WTC11 (cell line): ENCODE data around the gene MARK2.

ENCODE experiments used
- ATF6 ChIP-seq: sonication (generic); formaldehyde crosslinking; IDR thresholded peaks from 2 replicates; pipeline ENCODE4 v1.8.1; 2023; ENCODE audit warnings: mild to moderate bottlenecking, missing genetic modification reagents
- CREB1 ChIP-seq: sonication (generic); formaldehyde crosslinking; IDR thresholded peaks from 2 replicates; pipeline ENCODE4 v1.8.0; 2023; ENCODE audit warnings: mild to moderate bottlenecking, missing genetic modification reagents
- CREM ChIP-seq: sonication (generic); formaldehyde crosslinking; IDR thresholded peaks from 2 replicates; pipeline ENCODE4 v1.8.1; 2022; ENCODE audit warnings: mild to moderate bottlenecking, missing genetic modification reagents, moderate library complexity
- FOXJ3 ChIP-seq: sonication (generic); formaldehyde crosslinking; IDR thresholded peaks from 2 replicates; pipeline ENCODE4 v1.9.0; 2021; ENCODE audit warnings: missing genetic modification reagents, mild to moderate bottlenecking, borderline replicate concordance
- MXD4 ChIP-seq: fragments of 250-450 bp; sonication (Bioruptor Pico); IDR thresholded peaks from 2 replicates; pipeline ENCODE4 v1.8.0; 2021; ENCODE audit warnings: mild to moderate bottlenecking, moderate library complexity, borderline replicate concordance
- OVOL2 ChIP-seq: fragments of 250-450 bp; sonication (Bioruptor Pico); IDR thresholded peaks from 2 replicates; pipeline ENCODE4 v1.9.0; 2021; ENCODE audit warnings: mild to moderate bottlenecking, borderline replicate concordance
- ZNF281 ChIP-seq: sonication (generic); formaldehyde crosslinking; IDR thresholded peaks from 2 replicates; pipeline ENCODE4 v1.8.0; 2023; ENCODE audit warnings: mild to moderate bottlenecking, missing genetic modification reagents
- ZNF317 ChIP-seq: sonication (generic); formaldehyde crosslinking; IDR thresholded peaks from 2 replicates; pipeline ENCODE4 v1.8.1; 2023; ENCODE audit warnings: low read depth, mild to moderate bottlenecking, moderate library complexity, missing genetic modification reagents, borderline replicate concordance
- ZNF512 ChIP-seq: sonication (generic); formaldehyde crosslinking; IDR thresholded peaks from 2 replicates; pipeline ENCODE4 v1.8.1; 2022; ENCODE audit warnings: missing genetic modification reagents, borderline replicate concordance
- TF ChIP-seq, protein P1 (sequence below): fragments of 200-600 bp; IDR thresholded peaks from 2 replicates; pipeline ENCODE4 v1.8.0; 2022; ENCODE audit warnings: antibody characterized with exemption
- TF ChIP-seq, protein P2 (sequence below): sonication (generic); formaldehyde crosslinking; IDR thresholded peaks from 2 replicates; pipeline ENCODE4 v1.8.1; 2023; ENCODE audit warnings: mild to moderate bottlenecking, missing genetic modification reagents, moderate library complexity
- TF ChIP-seq, protein P3 (sequence below): sonication (generic); formaldehyde crosslinking; IDR thresholded peaks from 2 replicates; pipeline ENCODE4 v1.8.0; 2022; ENCODE audit warnings: mild to moderate bottlenecking, missing genetic modification reagents

DNA sequence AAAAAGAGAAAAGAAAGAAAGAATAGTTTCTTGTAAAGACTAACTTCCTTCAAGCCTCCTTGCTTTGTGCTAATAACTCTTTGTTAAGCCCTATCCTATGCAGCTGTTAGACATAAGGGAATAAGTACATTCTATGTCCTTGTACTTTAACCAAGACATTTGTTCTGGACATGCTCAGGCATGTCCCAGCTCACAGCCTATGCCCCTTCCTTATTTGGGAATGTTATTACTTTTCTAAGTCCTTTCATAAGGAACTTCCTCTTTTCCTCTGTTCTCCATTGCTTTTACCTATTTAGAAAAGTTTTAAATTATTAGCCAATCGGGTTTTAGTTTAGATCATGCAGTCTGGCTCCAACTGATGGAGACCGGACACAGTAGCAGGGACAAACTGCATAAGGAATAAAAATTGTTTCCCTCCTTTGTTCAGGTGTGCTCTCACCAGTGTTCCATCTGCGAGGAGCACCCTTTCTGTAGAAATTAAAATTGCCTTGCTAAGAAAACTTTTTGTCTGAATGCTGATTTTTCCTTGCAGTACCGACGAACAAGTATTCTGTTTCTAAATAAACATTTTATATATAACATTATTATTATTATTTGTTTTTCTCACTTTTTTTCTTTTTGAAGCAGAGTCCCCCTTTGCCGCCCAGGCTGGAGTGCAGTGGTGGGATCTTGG lies 47.3 kb upstream of the MARK2 start:
- TF ChIP-seq FOXJ3 (no peak), ZNF512 (CRISPR knock-in tag) (no peak), MXD4 (CRISPR knock-in tag) (no peak), ATF6 (CRISPR knock-in tag) (no peak), ZNF281 (CRISPR knock-in tag) (no peak), ZNF317 (no peak), CREB1 (CRISPR knock-in tag) (no peak), OVOL2 (CRISPR knock-in tag) (no peak), CREM (CRISPR knock-in tag) (no peak)
- TF ChIP-seq, protein P1, sequence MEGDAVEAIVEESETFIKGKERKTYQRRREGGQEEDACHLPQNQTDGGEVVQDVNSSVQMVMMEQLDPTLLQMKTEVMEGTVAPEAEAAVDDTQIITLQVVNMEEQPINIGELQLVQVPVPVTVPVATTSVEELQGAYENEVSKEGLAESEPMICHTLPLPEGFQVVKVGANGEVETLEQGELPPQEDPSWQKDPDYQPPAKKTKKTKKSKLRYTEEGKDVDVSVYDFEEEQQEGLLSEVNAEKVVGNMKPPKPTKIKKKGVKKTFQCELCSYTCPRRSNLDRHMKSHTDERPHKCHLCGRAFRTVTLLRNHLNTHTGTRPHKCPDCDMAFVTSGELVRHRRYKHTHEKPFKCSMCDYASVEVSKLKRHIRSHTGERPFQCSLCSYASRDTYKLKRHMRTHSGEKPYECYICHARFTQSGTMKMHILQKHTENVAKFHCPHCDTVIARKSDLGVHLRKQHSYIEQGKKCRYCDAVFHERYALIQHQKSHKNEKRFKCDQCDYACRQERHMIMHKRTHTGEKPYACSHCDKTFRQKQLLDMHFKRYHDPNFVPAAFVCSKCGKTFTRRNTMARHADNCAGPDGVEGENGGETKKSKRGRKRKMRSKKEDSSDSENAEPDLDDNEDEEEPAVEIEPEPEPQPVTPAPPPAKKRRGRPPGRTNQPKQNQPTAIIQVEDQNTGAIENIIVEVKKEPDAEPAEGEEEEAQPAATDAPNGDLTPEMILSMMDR: no peak
- TF ChIP-seq, protein P2, sequence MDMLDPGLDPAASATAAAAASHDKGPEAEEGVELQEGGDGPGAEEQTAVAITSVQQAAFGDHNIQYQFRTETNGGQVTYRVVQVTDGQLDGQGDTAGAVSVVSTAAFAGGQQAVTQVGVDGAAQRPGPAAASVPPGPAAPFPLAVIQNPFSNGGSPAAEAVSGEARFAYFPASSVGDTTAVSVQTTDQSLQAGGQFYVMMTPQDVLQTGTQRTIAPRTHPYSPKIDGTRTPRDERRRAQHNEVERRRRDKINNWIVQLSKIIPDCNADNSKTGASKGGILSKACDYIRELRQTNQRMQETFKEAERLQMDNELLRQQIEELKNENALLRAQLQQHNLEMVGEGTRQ (CRISPR knock-in tag): no peak
- TF ChIP-seq, protein P3, sequence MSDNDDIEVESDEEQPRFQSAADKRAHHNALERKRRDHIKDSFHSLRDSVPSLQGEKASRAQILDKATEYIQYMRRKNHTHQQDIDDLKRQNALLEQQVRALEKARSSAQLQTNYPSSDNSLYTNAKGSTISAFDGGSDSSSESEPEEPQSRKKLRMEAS (CRISPR knock-in tag): no peak
